Adrenal gland (tissue), 12 donors: ENCODE data around the gene TMEM51. TPM values are rescaled to one million over a fixed set of nuclear protein-coding genes. Genes with fewer than 3 reads are reported as not detected.

Experiments used
- DNase-seq, 7 donors: peaks; one replicate each; pipeline ENCODE4 v3.0.0-alpha.2; 2019 to 2020
- H3K27ac ChIP-seq, 5 donors: fragments of 200-600 bp; sonication (generic) in 4 of 5; 1 replicate in 3 of 5; 2 replicates in 2 of 5; pipeline versions ENCODE4 v1.5.1 to v1.8.0; 2016 to 2020; ENCODE audit warnings: mild to moderate bottlenecking in 1 of 5
- H3K27me3 ChIP-seq: fragments of 200-600 bp; 2 replicates; pipeline ENCODE4 v1.8.0; 2021
- H3K36me3 ChIP-seq, 2 donors: fragments of 200-600 bp; replicated peaks in 1 of 2; 1 replicate in 1 of 2; 2 replicates in 1 of 2; pipeline versions ENCODE4 v1.5.1 to v1.8.0; 2018 to 2022
- H3K4me1 ChIP-seq, 2 donors: fragments of 200-600 bp; replicated peaks in 1 of 2; 1 replicate in 1 of 2; 2 replicates in 1 of 2; pipeline versions ENCODE4 v1.5.1 to v1.8.0; 2018 to 2021
- H3K4me3 ChIP-seq, 4 donors: fragments of 200-600 bp; sonication (generic) in 3 of 4; one replicate each; pipeline ENCODE4 v1.5.1; 2016 to 2018
- H3K9me3 ChIP-seq, 3 donors: fragments of 200-600 bp; sonication (generic) in 1 of 3; replicated peaks in 1 of 3; 1 replicate in 2 of 3; 2 replicates in 1 of 3; pipeline versions ENCODE4 v1.5.1 to v1.8.0; 2016 to 2021
- CTCF ChIP-seq, 6 experiments: fragments of 450-650 bp in 4 of 6; fragments of 200-600 bp in 2 of 6; sonication (generic) in 1 of 6; IDR thresholded peaks; 1 replicate in 5 of 6; 2 replicates in 1 of 6; pipeline versions ENCODE4 v1.5.1 to v1.8.0; 2016 to 2021; ENCODE audit warnings: antibody characterized with exemption in 6 of 6, mild to moderate bottlenecking in 2 of 6, moderate library complexity in 1 of 6
- POLR2A ChIP-seq, 2 donors: fragments of 450-650 bp; IDR thresholded peaks; one replicate each; pipeline ENCODE4 v1.6.1; 2017; ENCODE audit warnings: antibody characterized with exemption in 2 of 2, mild to moderate bottlenecking in 2 of 2, moderate library complexity in 1 of 2
- WGBS, 4 donors: extraction: QIAGEN DNeasy Blood & Tissue Kit in 2 of 4; methylation state at CpG; one replicate each; pipeline versions ENCODE4 v1.1.5 to v1.1.7; 2013 to 2017; 5-methylcytosine and 5-hydroxymethylcytosine counted together
- intact Hi-C, 2 donors: fragments of 100-400 bp; cut with DNase I; formaldehyde crosslinking; loops; one replicate each; pipeline versions ENCODE4 v1.14.1 to v1.15.0; 2022 to 2023
- polyA plus RNA-seq, 3 donors: library from polyadenylated mRNA; stranded (reverse); fragments of 200-250 nt in 2 of 3; fragments of 350-450 nt in 1 of 3; fragmentation: Illumina TruSeq in 1 of 3; extraction: RNeasy Lipid Tissue Mini Kit (QIAGEN cat#74804) in 1 of 3; gene quantifications; one replicate each; pipeline ENCODE4 v1.2.3, GENCODE V29; 2013 to 2014
- total RNA-seq, 9 donors: library from RNA; depleted of rRNA in 4 of 9; stranded (reverse); fragments of >200 nt in 4 of 9; fragments of 120-200 nt in 1 of 9; fragmentation: NEBNext Ultra II Directional in 1 of 9; extraction: Animal tissue kit (Norgen Biotek cat#: 25700) in 1 of 9; gene quantifications; one replicate each; pipeline versions ENCODE4 v1.1.0 to v1.2.4, GENCODE V29; 2013 to 2023
- donor health status: healthy with polysubstance abuse.
- donor health status: Bipolar disorder and iron deficiency.
- donor health status: DM: yes; HTN: yes; CAD: no.
- donor health status: DM: no; HTN: no; CAD: no.
- donor health status: DM: no; HTN: no; CAD: no.
- donor health status: DM: yes; HTN: yes; CAD: no.

The TMEM51 gene
- total and polyA plus RNA-seq, 12 donors, result 4.0 to 46.5 (median 31.0) TPM

GRCh38 chr1:15196069-15196468 is 42.5 kb downstream of the TMEM51 start:
- TF ChIP-seq POLR2A (IDR thresholded peaks at IDR 0.05) (no peak), CTCF (IDR thresholded peaks at IDR 0.05) (no peak)
- Histone ChIP-seq H3K27ac (peak overlapping the region in 1 of 5 donors; percentile 10), H3K4me3 (no peak overlapping the region), H3K9me3 (no peaks in the 10 kb centered on the region), H3K27me3 (no peaks in the 10 kb centered on the region), H3K36me3 (no peaks in the 10 kb centered on the region), H3K4me1 (peaks cover 10 to 34% of the 10 kb centered on the region in 2 donors)
- no peak for DNase-seq
- intact Hi-C loops, result loop anchor here in 1 of 2 donors (5.0 kb wide), 1 partner anchor 39 kb away; no protein-coding TSS in a partner anchor
- 77 to 80% (median 80%) methylated on average over 7 to 9 of the region's 9 CpGs for WGBS, 4 donors

GRCh38 chr1:15196807-15197530 is 43.4 kb downstream of the TMEM51 start:
- no peak overlapping the region for H3K27ac ChIP-seq
- peak in 1 of 7 donors; percentile 7 for DNase-seq
- H3K36me3 ChIP-seq, result no peaks in the 10 kb centered on the region
- 77 to 80% (median 79%) methylated on average over 8 of the region's 8 CpGs for WGBS, 4 donors
- intact Hi-C loops, result loop anchor here in 1 of 2 donors (5.0 kb wide), 1 partner anchor 40 kb away; no protein-coding TSS in a partner anchor
- no peaks in the 10 kb centered on the region for H3K27me3 ChIP-seq
- no peak for TF ChIP-seq CTCF (IDR thresholded peaks at IDR 0.05)
- TF ChIP-seq POLR2A (IDR thresholded peaks at IDR 0.05), result no peak
- H3K4me3 ChIP-seq, result no peak overlapping the region
- no peaks in the 10 kb centered on the region for H3K9me3 ChIP-seq
- H3K4me1 ChIP-seq, result peaks cover 10 to 34% of the 10 kb centered on the region in 2 donors

- 86 to 89% (median 87%) methylated on average over 12 of the region's 12 CpGs for WGBS, 4 donors
- TF ChIP-seq POLR2A (IDR thresholded peaks at IDR 0.05) (no peak), CTCF (IDR thresholded peaks at IDR 0.05) (no peak)
- intact Hi-C loops, result loop anchor here in 1 of 2 donors (5.0 kb wide), 1 partner anchor 41 kb away; no protein-coding TSS in a partner anchor
Measured at GRCh38 chr1:15197591-15198447, 44.3 kb downstream of the TMEM51 start.

GRCh38 chr1:15198684-15199083 is 45.1 kb downstream of the TMEM51 start:
- peak in 1 of 7 donors; percentile 12 for DNase-seq
- intact Hi-C loops, result loop anchor here in 1 of 2 donors (5.0 kb wide), 1 partner anchor 41 kb away; no protein-coding TSS in a partner anchor
- Histone ChIP-seq H3K4me3 (no peak overlapping the region), H3K27me3 (no peaks in the 10 kb centered on the region), H3K27ac (no peak overlapping the region), H3K36me3 (no peaks in the 10 kb centered on the region), H3K9me3 (no peaks in the 10 kb centered on the region), H3K4me1 (peaks cover 12 to 37% of the 10 kb centered on the region in 2 donors)
- no peak for TF ChIP-seq POLR2A (IDR thresholded peaks at IDR 0.05)
- no peak for TF ChIP-seq CTCF (IDR thresholded peaks at IDR 0.05)
- WGBS, 4 donors, result 92 to 95% (median 92%) methylated on average over 5 to 8 of the region's 8 CpGs

More at GRCh38 chr1:15197591-15198447, 44.3 kb downstream of the TMEM51 start:
- DNase-seq, result peak in 1 of 7 donors; percentile 13
- no peaks in the 10 kb centered on the region for H3K9me3 ChIP-seq
- peaks cover 10 to 34% of the 10 kb centered on the region in 2 donors for H3K4me1 ChIP-seq
- H3K4me3 ChIP-seq, result no peak overlapping the region
- H3K27me3 ChIP-seq, result no peaks in the 10 kb centered on the region
- no peaks in the 10 kb centered on the region for H3K36me3 ChIP-seq
- no peak overlapping the region for H3K27ac ChIP-seq
